Heart left ventricle (tissue), 16 donors: ENCODE results near the gene THADA. TPM values are rescaled to one million over a fixed set of nuclear protein-coding genes. Genes with fewer than 3 reads are reported as not detected.

Source experiments
- ATAC-seq, 4 donors: fragments of 200-7000 bp; cut with Tn5 transposase; one replicate each; pipeline ENCODE4 v1.9.1; 2020 to 2022; ENCODE audit warnings: moderate library complexity in 4 of 4, mild to moderate bottlenecking in 3 of 4, moderate number of reproducible peaks in 1 of 4
- DNase-seq, 5 donors: peaks; one replicate each; pipeline ENCODE4 v3.0.0-alpha.2; 2020
- H3K27ac ChIP-seq, 12 donors: fragments of 200-600 bp; sonication (generic) in 4 of 12; one replicate each; pipeline versions ENCODE4 v1.5.0 to v1.8.0; 2016 to 2022; ENCODE audit warnings: mild to moderate bottlenecking in 2 of 12
- H3K27me3 ChIP-seq, 9 donors: fragments of 200-600 bp; sonication (generic) in 2 of 9; one replicate each; pipeline versions ENCODE4 v1.5.1 to v1.8.0; 2016 to 2022; ENCODE audit warnings: mild to moderate bottlenecking in 3 of 9
- H3K36me3 ChIP-seq, 9 donors: fragments of 200-600 bp; sonication (generic) in 2 of 9; one replicate each; pipeline versions ENCODE4 v1.5.0 to v1.8.0; 2018 to 2022; ENCODE audit warnings: mild to moderate bottlenecking in 2 of 9
- H3K4me1 ChIP-seq, 12 donors: fragments of 200-600 bp; sonication (generic) in 4 of 12; one replicate each; pipeline versions ENCODE4 v1.5.0 to v1.8.0; 2016 to 2022; ENCODE audit warnings: mild to moderate bottlenecking in 3 of 12
- H3K4me3 ChIP-seq, 12 donors: fragments of 200-600 bp; sonication (generic) in 4 of 12; one replicate each; pipeline versions ENCODE4 v1.5.0 to v1.8.0; 2017 to 2022; ENCODE audit warnings: mild to moderate bottlenecking in 9 of 12, moderate library complexity in 4 of 12
- H3K9me3 ChIP-seq, 12 donors: fragments of 200-600 bp; sonication (generic) in 4 of 12; one replicate each; pipeline versions ENCODE4 v1.5.0 to v1.8.0; 2016 to 2022; ENCODE audit warnings: mild to moderate bottlenecking in 1 of 12
- POLR2A ChIP-seq, 2 donors: fragments of 450-650 bp; IDR thresholded peaks; one replicate each; pipeline ENCODE4 v1.6.1; 2017; ENCODE audit warnings: antibody characterized with exemption in 2 of 2, mild to moderate bottlenecking in 2 of 2, moderate library complexity in 2 of 2
- WGBS, 4 donors: extraction: QIAGEN DNeasy Blood & Tissue Kit in 2 of 4; methylation state at CpG; one replicate each; pipeline versions ENCODE4 v1.1.5 to v1.1.7; 2013 to 2018; 5-methylcytosine and 5-hydroxymethylcytosine counted together
- intact Hi-C, 10 donors: fragments of 100-400 bp; cut with DNase I; formaldehyde crosslinking; loops; one replicate each; pipeline versions ENCODE4 v1.11.1 to v1.14.2; 2022
- polyA plus RNA-seq, 2 donors: library from polyadenylated mRNA; stranded (reverse); fragments of 200-250 nt; gene quantifications; one replicate each; pipeline ENCODE4 v1.2.3, GENCODE V29; 2013
- total RNA-seq, 9 donors: library from RNA; depleted of rRNA in 2 of 9; stranded (reverse); fragments of >200 nt in 2 of 9; fragmentation: NEBNext Ultra II Directional in 3 of 9; extraction: Animal tissue kit (Norgen Biotek cat#: 25700) in 3 of 9; gene quantifications; one replicate each; pipeline versions ENCODE4 v1.1.0 to v1.2.4, GENCODE V29; 2016 to 2023
- TF ChIP-seq, protein P1 (sequence below), 12 donors: fragments of 200-600 bp; sonication (generic) in 4 of 12; IDR thresholded peaks; one replicate each; pipeline versions ENCODE4 v1.5.0 to v1.8.0; 2018 to 2022; ENCODE audit warnings: antibody characterized with exemption in 12 of 12, mild to moderate bottlenecking in 5 of 12
- donor health status: ischemic (EF 13 %, LVEDD 7.1; RV severe dilation, severe dysfunction).
- donor health status: healthy with polysubstance abuse.
- donor health status: DM: no; HTN: yes; CAD: no.
- donor health status: DM: no; HTN: no; CAD: no.
- donor health status: ischemic (EF 25% LVEDD 6.9; RV normal size, moderate dysfunction).
- donor health status: ischemic (EF 25% LVEDD 5.7; RV mildly dilated, moderate dysfunction).
- donor health status: healthy.
- donor health status: DM: yes; HTN: yes; CAD: no.
- donor health status: ischemic (EF 35%, LVEDD 5.7; RV mildly dilated, moderate dysfunction).
- donor health status: nonischemic (EF 11% LVEDD 7.7; RV severe dilation, severe dysfunction).
- donor health status: DM: yes; HTN: yes; CAD: no.
- donor health status: PGD.
- donor health status: ischemic (EF 29% LVEDD 5.4; RV normal size, mild dysfunction).
- donor health status: nonischemic (EF 23%, LVEDD 6.1; RV moderate dilation, normal function).

The THADA gene
- total and polyA plus RNA-seq, 11 donors: 6.8 to 21.4 (median 13.0) TPM

DNA sequence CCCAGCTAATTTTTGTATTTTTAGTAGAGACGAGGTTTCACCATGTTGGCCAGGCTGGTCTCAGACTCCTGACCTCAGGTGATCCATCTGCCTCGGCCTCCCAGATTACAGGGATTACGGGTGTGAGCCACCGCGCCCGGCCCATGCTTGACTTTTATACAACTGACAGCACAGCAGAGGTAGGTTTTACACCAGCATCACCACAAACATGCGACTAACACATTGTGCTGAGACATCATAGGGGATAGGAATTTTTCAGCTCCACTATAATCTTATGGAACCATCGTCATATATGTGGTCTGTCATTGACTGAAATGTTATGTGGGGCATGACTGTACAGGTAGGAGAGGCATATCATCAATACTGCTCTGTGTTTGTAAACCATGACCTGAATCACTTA lies 122.1 kb downstream of the THADA start:
- no peaks in the 10 kb centered on the region for H3K9me3 ChIP-seq
- H3K36me3 ChIP-seq: peaks cover 0 to 4% (median 0%) of the 10 kb centered on the region in 9 donors
- intact Hi-C loops: no loop called here
- H3K4me1 ChIP-seq: peaks cover 0 to 10% (median 3%) of the 10 kb centered on the region in 12 donors
- ATAC-seq (no peak), DNase-seq (no peak)
- 91 to 99% (median 97%) methylated on average over 8 of the region's 8 CpGs for WGBS, 4 donors
- no peaks in the 10 kb centered on the region for H3K27me3 ChIP-seq
- H3K27ac ChIP-seq: no peak overlapping the region
- H3K4me3 ChIP-seq: no peak overlapping the region
- no peak for TF ChIP-seq POLR2A (IDR thresholded peaks at IDR 0.05)
- TF ChIP-seq, protein P1, sequence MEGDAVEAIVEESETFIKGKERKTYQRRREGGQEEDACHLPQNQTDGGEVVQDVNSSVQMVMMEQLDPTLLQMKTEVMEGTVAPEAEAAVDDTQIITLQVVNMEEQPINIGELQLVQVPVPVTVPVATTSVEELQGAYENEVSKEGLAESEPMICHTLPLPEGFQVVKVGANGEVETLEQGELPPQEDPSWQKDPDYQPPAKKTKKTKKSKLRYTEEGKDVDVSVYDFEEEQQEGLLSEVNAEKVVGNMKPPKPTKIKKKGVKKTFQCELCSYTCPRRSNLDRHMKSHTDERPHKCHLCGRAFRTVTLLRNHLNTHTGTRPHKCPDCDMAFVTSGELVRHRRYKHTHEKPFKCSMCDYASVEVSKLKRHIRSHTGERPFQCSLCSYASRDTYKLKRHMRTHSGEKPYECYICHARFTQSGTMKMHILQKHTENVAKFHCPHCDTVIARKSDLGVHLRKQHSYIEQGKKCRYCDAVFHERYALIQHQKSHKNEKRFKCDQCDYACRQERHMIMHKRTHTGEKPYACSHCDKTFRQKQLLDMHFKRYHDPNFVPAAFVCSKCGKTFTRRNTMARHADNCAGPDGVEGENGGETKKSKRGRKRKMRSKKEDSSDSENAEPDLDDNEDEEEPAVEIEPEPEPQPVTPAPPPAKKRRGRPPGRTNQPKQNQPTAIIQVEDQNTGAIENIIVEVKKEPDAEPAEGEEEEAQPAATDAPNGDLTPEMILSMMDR (IDR thresholded peaks at IDR 0.05): no peak

DNA sequence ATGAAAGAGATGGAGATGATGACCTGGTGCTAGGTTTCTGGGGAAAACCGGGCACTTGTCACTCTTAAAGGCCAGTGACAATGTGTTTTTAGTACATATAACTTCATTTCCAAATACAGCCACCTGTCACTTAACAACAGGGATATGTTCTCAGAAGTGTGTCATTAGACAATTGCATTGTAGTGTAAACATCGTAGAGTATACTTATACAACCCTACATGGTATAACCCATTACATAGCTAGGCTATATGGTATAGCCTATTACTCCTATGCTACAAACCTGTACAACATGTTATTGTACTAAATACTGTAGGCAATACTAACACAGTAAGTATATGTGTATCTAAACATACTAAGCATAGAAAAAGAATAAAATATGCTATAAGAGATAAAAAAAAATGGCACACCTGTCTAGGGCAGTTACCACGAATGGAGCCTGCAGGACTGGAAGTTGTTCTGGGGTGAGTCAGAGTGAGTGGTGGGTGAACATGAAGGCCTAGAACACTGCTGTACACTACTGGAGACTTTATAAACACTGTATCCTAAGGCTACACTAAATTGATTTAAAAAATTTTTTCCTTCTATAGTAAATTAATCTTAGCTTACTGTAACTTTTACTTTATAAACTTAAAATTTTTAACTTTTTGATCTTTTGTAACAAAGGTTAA lies 123.2 kb downstream of the THADA start:
- no peak for ATAC-seq
- no peak overlapping the region for H3K4me3 ChIP-seq
- WGBS, 4 donors: 94 to 96% (median 95%) methylated on average over 3 of the region's 3 CpGs

DNA sequence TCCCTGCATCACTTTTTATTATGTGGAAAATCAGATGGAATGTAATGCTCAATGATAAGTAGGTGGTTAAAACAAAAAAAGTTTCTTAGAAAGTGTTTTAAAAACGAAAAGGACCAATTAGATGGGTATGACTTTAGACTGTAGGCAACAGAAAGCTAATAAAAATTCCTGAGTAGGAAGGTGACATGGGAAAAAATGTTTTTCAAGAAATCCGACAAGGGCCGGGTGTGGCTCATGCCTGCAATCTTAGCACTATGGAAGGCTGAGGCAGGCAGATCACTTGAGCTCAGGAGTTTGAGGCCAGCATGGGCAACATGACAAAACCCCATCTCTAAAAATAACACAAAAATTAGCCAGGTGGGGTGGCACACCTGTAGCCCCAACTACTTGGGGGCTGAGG lies 126.1 kb downstream of the THADA start:
- intact Hi-C loops: loop anchor here in 1 of 10 donors (10.0 kb wide), 1 partner anchor 125 kb away; no protein-coding TSS in a partner anchor
- no peak for DNase-seq
- WGBS, 4 donors: 84 to 97% (median 92%) methylated on average over 3 of the region's 3 CpGs

More for the DNA sequence above, 123.2 kb downstream of the THADA start:
- no peaks in the 10 kb centered on the region for H3K9me3 ChIP-seq
- TF ChIP-seq, protein P1 (IDR thresholded peaks at IDR 0.05): no peak
- TF ChIP-seq POLR2A (IDR thresholded peaks at IDR 0.05): no peak
- intact Hi-C loops: no loop called here
- DNase-seq: no peak
- H3K27me3 ChIP-seq: no peaks in the 10 kb centered on the region
- peaks cover 0 to 4% (median 0%) of the 10 kb centered on the region in 9 donors for H3K36me3 ChIP-seq
- no peak overlapping the region for H3K27ac ChIP-seq
- H3K4me1 ChIP-seq: peaks cover 0 to 17% (median 3%) of the 10 kb centered on the region in 12 donors

DNA sequence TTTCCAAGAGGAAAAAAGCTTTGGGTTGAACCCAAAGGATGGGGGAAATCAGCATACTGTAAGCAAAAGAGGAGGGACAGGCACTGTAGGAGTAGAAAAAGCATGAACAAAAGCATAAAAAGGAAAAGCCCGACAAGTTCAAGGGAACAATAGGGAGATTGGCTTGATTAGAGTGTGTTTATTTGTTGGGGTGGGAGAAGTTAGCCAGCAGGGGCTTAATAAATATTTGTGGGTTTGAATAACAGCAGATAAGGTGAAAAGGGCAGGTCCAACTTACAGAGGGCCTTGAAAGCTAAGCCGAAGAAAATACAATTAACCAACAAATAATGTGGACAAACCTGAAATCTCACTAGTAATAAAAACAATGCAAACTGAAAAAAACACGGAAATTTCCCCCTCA lies 126.7 kb downstream of the THADA start:
- intact Hi-C loops: loop anchor here in 1 of 10 donors (10.0 kb wide), 1 partner anchor 124 kb away; no protein-coding TSS in a partner anchor
- ATAC-seq: no peak
- Histone ChIP-seq H3K27ac (no peak overlapping the region), H3K4me3 (no peak overlapping the region), H3K27me3 (no peaks in the 10 kb centered on the region), H3K36me3 (peaks cover 0 to 4% (median 0%) of the 10 kb centered on the region in 9 donors), H3K9me3 (no peaks in the 10 kb centered on the region), H3K4me1 (peaks cover 0 to 27% (median 0%) of the 10 kb centered on the region in 12 donors)
- no peak for DNase-seq
- 74 to 87% (median 81%) methylated on average over 3 of the region's 3 CpGs for WGBS, 4 donors
- TF ChIP-seq, protein P1 (IDR thresholded peaks at IDR 0.05): no peak
- TF ChIP-seq POLR2A (IDR thresholded peaks at IDR 0.05): no peak

More for the DNA sequence above, 126.1 kb downstream of the THADA start:
- H3K36me3 ChIP-seq: peaks cover 0 to 4% (median 0%) of the 10 kb centered on the region in 9 donors
- no peak for TF ChIP-seq POLR2A (IDR thresholded peaks at IDR 0.05)
- TF ChIP-seq, protein P1 (IDR thresholded peaks at IDR 0.05): no peak
- no peak for ATAC-seq
- H3K27ac ChIP-seq: no peak overlapping the region
- H3K4me3 ChIP-seq: no peak overlapping the region
- H3K27me3 ChIP-seq: no peaks in the 10 kb centered on the region
- peaks cover 0 to 20% (median 0%) of the 10 kb centered on the region in 12 donors for H3K4me1 ChIP-seq
- no peaks in the 10 kb centered on the region for H3K9me3 ChIP-seq
